GM12878 (cell line): Measurements from ENCODE around the gene SSH2.

Experiments used
- ATF7 ChIP-seq: fragments of 450-650 bp; IDR thresholded peaks from 2 replicates; pipeline ENCODE4 v1.6.1; 2016; ENCODE audit warnings: low read depth, mild to moderate bottlenecking
- BACH1 ChIP-seq: fragments of 450-650 bp; IDR thresholded peaks from 2 replicates; pipeline ENCODE4 v1.6.1; 2017; ENCODE audit warnings: mild to moderate bottlenecking, borderline replicate concordance
- CEBPB ChIP-seq, 2 experiments: fragments of 150-350 bp in 1 of 2; IDR thresholded peaks; 2 replicates each; pipeline ENCODE4 v1.6.1; 2012 to 2014; ENCODE audit warnings: low read depth in 2 of 2, low read length in 2 of 2, borderline replicate concordance in 1 of 2, inconsistent platforms in 1 of 2
- CTCF ChIP-seq, 3 experiments: IDR thresholded peaks in 2 of 3; conservative IDR thresholded peaks in 1 of 3; 2 replicates each; pipeline ENCODE4 v1.5.1; 2011; ENCODE audit warnings: low read depth in 3 of 3, low read length in 3 of 3, mild to moderate bottlenecking in 3 of 3, control low read depth in 2 of 3, moderate library complexity in 2 of 3, inconsistent platforms in 1 of 3, mixed read lengths in 1 of 3; ENCODE audit not compliant: control insufficient read depth in 2 of 3, insufficient read depth in 1 of 3; ENCODE audit errors: extremely low read depth in 1 of 3
- EP300 ChIP-seq, 2 experiments: fragments of 150-350 bp in 1 of 2; IDR thresholded peaks; 2 replicates each; pipeline ENCODE4 v1.6.1; 2011 to 2012; ENCODE audit warnings: low read depth in 2 of 2, low read length in 2 of 2, borderline replicate concordance in 1 of 2, improper control_type of control experiment in 1 of 2, inconsistent platforms in 1 of 2; ENCODE audit not compliant: control insufficient read depth in 1 of 2
- ESRRA ChIP-seq: IDR thresholded peaks from 2 replicates; pipeline ENCODE4 v1.6.1; 2012; ENCODE audit warnings: mild to moderate bottlenecking, low read length, improper control_type of control experiment
- JUNB ChIP-seq: IDR thresholded peaks from 2 replicates; pipeline ENCODE4 v1.6.1; 2016; ENCODE audit warnings: antibody characterized with exemption, mild to moderate bottlenecking
- MXI1 ChIP-seq: fragments of 150-350 bp; IDR thresholded peaks from 2 replicates; pipeline ENCODE4 v1.6.1; 2011; ENCODE audit warnings: low read depth, mild to moderate bottlenecking, inconsistent platforms, low read length, improper control_type of control experiment
- NFYB ChIP-seq: IDR thresholded peaks from 2 replicates; pipeline ENCODE4 v1.6.1; 2011; ENCODE audit warnings: low read depth, mild to moderate bottlenecking, low read length, improper control_type of control experiment, moderate library complexity; ENCODE audit not compliant: insufficient read depth
- POLR2A ChIP-seq: IDR thresholded peaks from 2 replicates; pipeline ENCODE4 v1.6.1; 2011; ENCODE audit warnings: low read depth, mild to moderate bottlenecking, low read length
- POLR2AphosphoS5 ChIP-seq: IDR thresholded peaks from 2 replicates; pipeline ENCODE4 v1.6.1; 2011; ENCODE audit warnings: mild to moderate bottlenecking, low read length, inconsistent platforms

- no peak for TF ChIP-seq CEBPB (IDR thresholded peaks at IDR 0.05; ENCODE audit: borderline replicate concordance in 1 of 2, low read depth in 2 of 2, low read length in 2 of 2)
- no peak for TF ChIP-seq MXI1
- TF ChIP-seq ATF7, result no peak
- no peak for TF ChIP-seq BACH1
- no peak for TF ChIP-seq CTCF (IDR thresholded peaks at IDR 0.05 in 2 of 3, conservative IDR thresholded peaks at IDR 0.05 in 1 of 3; ENCODE audit: control insufficient read depth in 2 of 3, extremely low read depth in 1 of 3, insufficient read depth in 1 of 3, low read depth in 3 of 3, low read length in 3 of 3)
- TF ChIP-seq POLR2AphosphoS5, result no peak
- no peak for TF ChIP-seq POLR2A
- TF ChIP-seq NFYB, result no peak
- TF ChIP-seq EP300 (IDR thresholded peaks at IDR 0.05; ENCODE audit: borderline replicate concordance in 1 of 2, control insufficient read depth in 1 of 2, low read depth in 2 of 2, low read length in 2 of 2), result no peak
- TF ChIP-seq JUNB, result no peak
- no peak for TF ChIP-seq ESRRA
These were observed 326.8 kb downstream of the SSH2 start for GRCh38 chr17:29603109-29603674.
